GM08714 (cell line): Measurements from ENCODE around the gene PRKCA.

Experiments used
- H3K4me3 ChIP-seq: fragments of 200-500 bp; sonication (Bioruptor generic); 2 replicates; pipeline ENCODE4 v1.5.1; 2014; ENCODE audit warnings: mild to moderate bottlenecking, low read length, inconsistent platforms
- ZNF274 ChIP-seq: IDR thresholded peaks from 2 replicates; pipeline ENCODE4 v1.6.1; 2012; ENCODE audit warnings: mild to moderate bottlenecking, low read depth, low read length

The PRKCA gene

DNA sequence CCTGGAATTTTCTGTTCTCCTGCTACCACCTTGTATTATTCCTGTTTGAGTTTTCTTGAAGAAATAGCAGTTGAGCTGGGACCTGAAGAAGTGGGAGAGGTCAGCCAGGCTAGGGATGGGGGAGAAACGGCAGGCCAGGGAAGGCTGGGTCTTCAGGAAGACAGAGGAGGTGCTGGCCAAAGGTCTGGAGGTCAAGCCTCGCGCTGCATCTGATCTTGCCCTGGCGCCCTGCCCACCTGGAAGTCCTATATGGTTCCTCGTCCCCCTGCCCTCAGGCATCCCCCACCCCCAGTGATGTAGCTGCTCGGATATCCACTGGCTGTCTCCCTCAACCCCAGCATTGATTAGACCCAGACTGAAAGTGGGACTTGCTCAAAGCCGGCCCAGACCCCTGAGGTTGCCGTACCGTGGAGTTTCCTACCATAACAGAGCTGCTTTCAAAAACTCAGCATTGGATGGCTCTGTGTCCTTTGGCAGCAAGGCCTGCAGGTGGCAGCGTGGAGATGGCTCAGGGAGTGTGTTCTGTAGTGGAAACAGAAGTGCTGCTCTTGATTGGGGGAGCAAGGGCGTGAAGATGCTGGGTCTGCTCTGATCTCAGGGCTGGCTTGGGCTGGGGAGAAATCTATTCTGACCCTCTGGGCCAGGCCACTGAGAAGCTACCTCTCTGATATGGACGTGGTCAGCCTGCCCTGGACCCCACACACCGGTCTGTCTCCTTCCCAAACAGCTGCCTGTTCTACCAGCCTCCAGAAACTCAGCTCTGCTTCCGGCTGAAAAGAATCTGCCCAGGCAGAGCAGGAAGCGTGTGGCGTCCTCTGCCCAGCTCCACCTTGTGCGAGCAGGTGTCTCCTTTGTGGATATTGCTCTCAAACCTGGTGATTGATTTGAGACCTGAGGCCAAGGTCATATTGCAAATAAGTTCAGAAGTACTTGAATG, 425.5 kb downstream of the PRKCA start:
- TF ChIP-seq ZNF274, result no peak

DNA sequence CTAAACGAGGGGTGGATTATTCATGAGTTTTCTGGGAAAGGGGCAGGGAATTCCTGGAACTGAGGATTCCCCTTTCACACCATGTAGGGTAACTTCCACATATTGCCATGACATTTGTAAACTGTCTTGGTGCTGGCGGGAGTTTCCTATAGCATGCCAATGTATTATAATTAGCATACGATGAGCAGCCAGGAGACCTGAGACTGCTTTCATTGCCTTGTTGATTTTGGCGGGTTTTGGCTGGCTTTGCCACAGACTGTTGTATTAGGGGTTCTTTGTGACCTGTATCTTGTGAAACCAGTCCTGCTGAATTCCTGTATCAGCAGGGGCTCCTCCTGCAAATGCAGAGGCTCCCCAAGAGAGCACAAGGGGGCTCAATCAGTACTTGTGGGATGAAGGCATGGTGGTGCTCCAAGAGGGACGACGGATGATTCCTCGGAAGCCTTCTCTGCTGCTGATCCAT, 428.1 kb downstream of the PRKCA start:
- H3K4me3 ChIP-seq, result no peak overlapping the region
- TF ChIP-seq ZNF274, result no peak

More for the DNA sequence above, 425.5 kb downstream of the PRKCA start:
- H3K4me3 ChIP-seq, result no peak overlapping the region

DNA sequence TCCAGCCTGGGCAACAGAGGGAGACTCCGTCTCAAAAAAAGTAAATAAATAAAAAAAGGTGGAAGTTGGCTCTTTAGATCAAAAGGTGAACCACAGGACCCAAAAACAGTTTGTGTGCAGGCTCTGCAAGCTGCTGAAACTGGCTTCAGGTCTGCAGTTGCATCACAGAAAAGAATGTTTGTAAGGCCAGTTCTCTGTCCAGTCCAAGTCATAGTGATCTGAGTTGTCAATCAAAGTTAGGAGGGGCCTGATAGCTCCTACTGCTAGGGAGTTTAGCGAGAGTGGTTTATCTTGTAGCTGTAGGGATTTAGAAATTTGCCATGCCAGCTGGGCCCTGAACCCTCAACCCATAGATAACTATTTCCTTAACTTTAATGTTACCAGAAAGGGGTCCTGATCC, 431.3 kb downstream of the PRKCA start:
- no peak for TF ChIP-seq ZNF274
- H3K4me3 ChIP-seq, result no peak overlapping the region

DNA sequence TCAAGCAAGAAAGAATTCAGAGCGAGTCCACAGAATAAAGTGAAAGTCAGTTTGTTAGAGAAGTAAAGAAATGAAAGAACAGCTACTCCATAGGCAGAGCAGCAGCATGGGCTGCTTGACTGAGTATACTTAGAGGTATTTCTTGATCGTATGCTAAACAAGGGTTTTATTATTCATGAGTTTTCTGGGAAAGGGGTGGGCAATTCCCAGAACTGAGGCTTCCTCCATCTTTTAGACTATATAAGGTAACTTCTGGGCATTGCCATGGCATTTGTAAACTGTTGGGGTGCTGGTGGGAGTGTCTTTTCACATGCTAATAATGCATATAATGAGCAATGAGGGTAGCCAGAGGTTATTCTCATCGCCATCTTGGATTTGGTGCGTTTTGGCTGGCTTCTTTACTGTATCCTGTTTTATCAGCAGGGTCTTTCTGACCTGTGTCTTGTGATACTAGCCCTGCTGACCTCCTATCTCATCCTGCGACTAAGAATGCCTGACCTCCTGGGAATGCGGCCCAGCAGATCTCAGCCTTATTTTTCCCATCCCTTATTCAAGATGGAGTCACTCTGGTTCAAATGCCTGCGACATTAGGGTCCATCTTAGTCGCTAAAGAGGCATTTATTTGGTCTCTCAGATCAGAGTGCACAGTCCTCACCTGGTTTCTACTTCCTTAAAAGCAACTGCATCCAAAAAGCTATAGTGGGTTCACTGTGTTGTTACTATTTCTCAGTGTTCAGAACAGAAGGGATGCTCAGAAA, 432.0 kb downstream of the PRKCA start:
- TF ChIP-seq ZNF274, result no peak
- no peak overlapping the region for H3K4me3 ChIP-seq

DNA sequence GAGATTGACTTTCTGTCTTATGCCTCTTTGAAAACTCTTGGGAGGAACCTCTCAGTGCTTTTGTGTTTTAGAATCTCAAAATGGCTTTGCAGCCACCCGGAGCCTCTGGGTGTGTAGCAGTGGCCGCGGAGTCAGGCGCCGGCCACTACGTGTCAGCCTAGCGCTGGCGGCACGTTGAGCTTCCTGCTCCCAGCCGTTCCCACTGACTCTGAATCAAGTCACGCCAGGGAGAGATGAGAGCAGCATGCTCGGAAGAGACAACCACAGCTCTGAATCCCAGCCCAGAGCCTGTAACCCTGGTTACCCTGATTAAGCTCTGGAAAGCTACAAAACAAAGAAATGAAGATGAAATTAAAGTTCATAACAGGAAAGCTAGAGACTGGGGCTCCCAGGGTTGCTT, 435.1 kb downstream of the PRKCA start:
- H3K4me3 ChIP-seq, result no peak overlapping the region
- TF ChIP-seq ZNF274, result no peak

DNA sequence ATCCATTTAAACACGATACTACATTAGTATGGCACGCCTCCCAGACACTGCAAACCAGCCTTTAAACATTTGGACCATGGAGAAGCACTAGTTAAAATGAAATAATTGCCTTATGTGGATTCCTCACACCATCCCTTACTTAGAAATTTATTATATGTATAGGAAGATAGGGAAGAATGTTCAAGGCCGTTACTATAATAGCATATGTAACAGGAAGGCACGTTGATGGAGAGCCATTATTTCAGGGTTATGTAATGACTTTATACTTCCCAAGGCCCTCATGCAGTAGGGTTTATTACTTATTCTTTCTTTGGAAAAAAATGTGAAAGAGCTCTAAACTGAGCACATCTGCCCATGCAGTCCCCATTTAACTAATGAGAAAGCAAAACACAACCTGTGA, 435.9 kb downstream of the PRKCA start:
- no peak for TF ChIP-seq ZNF274

DNA sequence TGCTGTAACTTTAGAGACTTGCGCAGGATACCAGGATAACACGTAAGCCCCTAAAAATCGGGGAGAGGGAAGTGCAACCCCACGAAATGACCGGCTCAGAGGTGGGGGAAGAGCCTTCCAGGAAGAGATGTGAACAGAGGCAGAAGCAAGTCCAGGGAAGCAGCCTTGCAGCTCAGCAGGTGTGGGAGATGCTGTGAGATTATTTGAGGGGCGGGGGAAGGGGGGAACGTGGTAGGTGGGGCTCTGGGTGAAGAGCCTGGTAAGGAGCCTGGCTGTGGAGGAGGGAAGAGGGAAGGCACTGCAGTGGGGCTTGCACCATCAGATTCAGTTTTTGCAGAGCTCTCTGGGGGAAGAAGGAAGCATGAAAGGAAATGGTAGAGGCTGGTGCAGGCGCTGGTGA, 437.1 kb downstream of the PRKCA start:
- no peak for TF ChIP-seq ZNF274
- H3K4me3 ChIP-seq, result no peak overlapping the region

More for the DNA sequence above, 435.9 kb downstream of the PRKCA start:
- no peak overlapping the region for H3K4me3 ChIP-seq

DNA sequence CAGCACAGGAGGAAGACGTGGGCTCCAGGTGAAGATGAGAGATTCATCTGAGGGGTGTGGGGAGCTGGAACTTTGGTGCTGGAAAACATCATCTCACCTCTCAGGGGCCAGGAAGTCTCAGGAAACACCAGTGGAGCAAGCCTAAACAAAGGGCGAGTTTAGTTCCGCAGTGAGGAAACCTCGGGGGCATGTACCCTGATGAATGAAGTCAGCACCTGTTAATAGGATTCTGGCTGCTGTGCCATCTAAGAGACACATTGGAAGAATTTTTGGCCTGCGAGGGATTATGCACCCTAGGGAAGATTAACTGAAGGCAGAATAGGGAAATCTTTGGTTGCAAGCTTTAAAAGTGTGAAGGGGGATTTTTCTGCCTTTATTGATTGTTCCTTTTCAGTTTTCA, 437.8 kb downstream of the PRKCA start:
- H3K4me3 ChIP-seq, result no peak overlapping the region
- TF ChIP-seq ZNF274, result no peak

DNA sequence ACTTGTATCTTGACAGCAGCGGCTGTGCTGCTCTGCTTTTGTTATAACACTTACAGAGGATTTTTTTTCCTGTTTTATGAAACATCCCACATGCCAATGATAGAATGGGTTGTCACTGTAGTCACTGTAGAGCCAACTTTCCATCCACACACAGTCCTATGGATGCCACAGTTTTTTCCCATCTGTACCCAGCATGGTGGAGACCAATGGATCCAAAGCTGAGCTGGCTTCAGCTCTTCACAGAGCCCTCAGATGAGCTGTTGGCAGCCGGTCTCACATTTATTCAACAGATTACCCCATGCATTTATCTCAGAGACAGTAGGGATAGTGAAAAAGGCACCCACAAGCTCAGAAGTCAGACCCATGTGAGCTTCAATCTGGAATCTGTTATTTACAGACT, 441.1 kb downstream of the PRKCA start:
- no peak for TF ChIP-seq ZNF274
- H3K4me3 ChIP-seq, result no peak overlapping the region

DNA sequence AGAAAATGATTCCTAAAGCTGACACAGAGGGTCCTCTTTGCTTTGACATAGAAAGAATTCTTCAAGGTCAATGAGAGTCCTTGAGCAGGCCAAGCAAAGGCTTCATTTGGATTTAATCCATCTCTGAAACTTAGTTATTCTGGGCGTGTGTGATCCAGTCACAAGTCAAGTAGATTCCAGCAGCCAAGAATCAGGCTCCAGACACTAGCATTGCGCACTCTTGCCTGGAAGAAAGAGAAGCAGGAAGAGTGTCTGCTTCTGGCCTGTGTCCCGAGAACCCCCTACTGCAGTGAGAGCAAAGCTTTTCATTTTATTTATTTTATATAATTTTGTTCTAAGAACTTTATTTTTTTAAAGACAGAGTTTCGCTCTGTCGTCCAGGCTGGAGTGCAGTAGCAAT, 444.3 kb downstream of the PRKCA start:
- H3K4me3 ChIP-seq, result no peak overlapping the region
- no peak for TF ChIP-seq ZNF274

DNA sequence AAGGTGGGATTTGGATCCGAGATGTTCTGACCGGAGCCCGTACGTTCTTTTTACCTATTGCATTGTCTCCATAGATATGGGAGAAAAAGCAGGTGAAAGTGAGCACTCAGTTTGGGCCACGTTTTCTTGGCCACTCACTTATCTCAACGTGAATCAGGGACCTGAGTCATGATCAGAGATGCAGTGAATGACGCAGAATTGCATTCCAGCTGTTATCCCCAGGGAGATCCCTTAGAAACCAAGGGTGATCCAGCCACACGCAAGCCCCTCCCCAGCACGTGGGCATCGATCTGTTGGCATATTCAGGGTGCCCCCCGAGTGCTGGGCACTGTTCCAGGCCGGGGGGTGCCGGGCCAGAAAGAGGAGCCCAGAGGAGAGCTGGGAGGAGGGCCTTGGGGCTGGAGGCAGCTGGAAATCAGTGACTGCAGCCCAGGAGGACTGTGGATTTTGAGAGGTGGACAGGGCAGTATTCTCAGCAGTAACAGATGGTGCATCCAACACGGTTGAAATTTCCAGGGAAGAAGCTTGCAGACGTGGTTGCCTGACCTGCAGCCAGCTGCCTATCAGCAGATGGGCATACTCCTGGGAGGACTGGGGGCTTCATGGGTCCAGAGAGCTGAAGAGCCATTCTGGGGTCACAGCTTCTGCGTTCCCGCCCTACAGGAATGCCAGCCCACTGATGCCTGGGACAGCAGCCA, 445.3 kb downstream of the PRKCA start:
- no peak overlapping the region for H3K4me3 ChIP-seq
- TF ChIP-seq ZNF274, result no peak

DNA sequence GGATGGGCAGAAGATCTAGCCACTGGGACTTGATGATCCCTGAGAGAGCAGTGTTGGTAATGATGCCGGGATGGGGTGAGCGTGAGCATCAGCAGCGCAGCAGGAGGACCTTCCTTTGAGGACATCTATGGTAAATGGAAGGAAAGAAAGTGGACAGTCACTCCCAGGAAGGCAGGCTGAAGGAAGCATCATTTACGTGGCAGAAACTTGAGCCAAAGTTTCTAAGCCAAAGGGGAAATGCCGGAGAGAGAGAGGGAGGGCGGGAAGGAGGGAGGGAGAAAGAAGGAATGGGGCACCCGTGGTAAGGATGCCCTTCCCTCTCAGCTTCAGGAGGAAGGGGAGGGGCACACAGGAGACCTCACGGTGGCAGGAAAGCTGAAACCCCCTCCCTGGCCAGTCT, 446.2 kb downstream of the PRKCA start:
- TF ChIP-seq ZNF274, result no peak
- no peak overlapping the region for H3K4me3 ChIP-seq

DNA sequence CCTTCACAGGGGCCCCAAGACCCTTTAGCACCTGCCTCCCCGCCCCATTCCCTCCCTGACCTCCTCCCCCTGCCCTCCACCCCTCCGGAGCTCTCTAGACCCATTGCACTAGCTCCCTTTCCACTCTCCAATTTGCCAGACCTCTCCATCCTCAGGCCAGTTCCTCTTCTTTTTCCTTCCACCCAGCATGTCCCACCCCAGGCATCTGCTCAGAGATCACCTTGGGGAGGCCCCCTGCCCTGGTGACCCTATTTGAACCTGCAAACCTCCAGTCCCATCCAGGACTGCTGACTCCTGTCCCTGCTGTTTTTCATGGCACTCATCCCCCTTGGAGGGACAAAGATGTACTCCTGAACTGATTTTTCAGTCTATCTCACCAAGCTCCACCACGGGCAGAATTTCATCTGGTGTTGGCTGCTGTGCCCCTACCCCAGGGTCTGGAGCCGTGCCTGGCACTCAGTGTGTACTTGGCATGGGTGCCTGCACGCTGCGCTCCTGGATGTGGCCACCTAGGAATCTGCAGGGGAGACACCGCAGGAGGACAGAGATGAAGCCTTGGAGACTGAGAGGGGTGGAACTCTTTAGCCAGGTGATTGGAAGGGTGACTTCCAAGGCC, 446.9 kb downstream of the PRKCA start:
- H3K4me3 ChIP-seq, result no peak overlapping the region
- TF ChIP-seq ZNF274, result no peak

DNA sequence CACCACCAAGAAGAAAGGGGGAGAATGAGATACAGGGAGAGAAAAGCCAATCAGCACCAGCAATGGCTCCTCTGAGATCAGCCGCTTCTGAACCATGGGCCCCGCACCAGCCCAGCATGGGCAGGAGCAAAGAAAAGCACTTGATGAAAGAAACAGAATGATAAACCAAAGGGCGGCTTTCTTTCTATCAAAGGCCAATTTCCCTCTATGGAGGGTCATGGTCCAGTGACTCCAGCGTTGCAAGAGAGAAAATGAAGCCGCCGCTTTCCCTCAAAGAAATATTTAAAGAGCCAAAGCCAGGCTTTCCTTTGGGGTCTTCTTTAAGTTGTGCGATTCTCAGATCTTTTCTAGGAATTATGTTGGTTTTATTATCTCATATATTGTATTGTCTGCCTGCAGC, 447.7 kb downstream of the PRKCA start:
- H3K4me3 ChIP-seq, result no peak overlapping the region
- TF ChIP-seq ZNF274, result no peak
